Epithelial cell of alveolus of lung (primary cell): ENCODE results near the gene KRT71. TPM values are rescaled to one million over a fixed set of nuclear protein-coding genes. Genes with fewer than 3 reads are reported as not detected.

Experiments used
- total RNA-seq: library from RNA; depleted of rRNA; stranded (reverse); fragments of >200 nt; gene quantifications from 2 replicates; pipeline ENCODE4 v1.2.1, GENCODE V29; 2015

The KRT71 gene
- total RNA-seq = not detected in 2 replicates

DNA sequence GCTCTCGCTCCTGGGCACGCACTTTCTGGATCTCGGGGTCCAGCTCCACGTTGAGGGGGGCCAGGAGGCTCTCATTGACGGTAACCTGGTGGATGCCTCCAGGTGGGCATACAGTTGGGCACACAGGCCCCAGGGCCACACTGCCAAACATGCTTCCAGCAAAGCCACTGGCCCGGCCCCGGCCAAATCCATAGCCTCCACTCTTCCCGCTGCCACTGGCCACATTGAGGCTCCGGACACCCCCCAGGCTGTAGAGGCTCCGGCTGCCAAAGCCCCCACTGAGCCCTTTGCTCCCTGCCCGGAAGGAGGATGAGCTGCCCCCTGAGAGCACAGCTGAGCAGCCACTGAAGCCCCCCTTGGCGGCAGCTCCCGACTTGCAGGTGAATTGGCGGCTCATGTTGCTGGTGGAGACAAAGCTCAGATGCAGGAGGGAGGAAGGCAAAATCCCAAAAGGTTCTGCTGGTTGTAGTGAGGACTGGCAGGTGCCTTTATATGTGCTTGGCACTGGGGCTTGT is at the start of gene KRT71:
Gene KRT71, minus strand, starts transcription at position 465 of the 515 bp plus-strand sequence. Its CDS starts 68 bp downstream, at position 397.

DNA sequence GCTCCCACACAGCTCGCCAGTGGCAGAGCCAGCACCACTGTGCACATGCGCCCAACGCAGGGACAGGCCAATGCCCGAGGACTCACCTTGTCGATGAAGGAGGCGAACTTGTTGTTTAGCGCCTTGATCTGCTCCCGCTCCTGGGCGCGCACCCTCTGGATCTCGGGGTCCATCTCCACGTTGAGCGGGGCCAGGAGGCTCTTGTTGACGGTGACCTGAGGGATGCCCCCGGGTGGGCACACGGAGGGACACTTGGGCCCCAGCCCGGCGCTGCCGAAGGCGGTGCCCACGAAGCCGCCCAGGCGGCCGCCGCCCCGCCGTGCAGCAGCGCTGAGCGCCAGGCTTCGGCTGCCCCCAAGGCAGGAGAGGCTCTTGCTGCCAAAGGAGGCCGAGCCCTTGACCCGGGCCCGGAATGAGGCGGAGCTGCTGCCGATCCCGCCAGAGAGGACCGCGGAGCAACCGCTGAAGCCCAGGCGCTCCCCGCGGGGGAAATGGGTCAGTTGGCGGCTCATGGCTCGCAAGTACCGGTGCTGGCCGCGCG is 48.1 kb upstream of the KRT71 start, which contains the start of gene KRT72:
Gene KRT72, minus strand, starts transcription at position 523 of the 541 bp plus-strand sequence. Its CDS starts 11 bp downstream, at position 512.

DNA sequence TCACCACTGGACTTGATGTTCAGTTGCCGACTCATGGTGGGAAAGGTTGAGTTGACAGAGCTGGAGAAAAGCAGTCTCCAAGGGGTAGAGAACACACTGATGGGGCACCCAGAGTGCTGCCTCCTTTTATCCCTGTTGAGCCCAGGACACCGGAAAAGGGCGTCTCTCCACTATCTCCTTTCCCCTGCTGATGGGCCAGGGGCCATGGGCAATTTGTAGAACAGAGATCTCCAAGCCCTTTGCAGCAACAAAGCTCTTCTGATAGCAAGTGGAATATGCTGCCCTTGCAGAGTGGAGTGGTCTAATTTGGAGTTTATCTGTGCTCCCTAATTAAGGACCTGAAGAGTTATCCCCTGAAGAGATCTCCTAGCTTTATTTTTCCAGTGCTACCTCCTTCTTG is 20.8 kb upstream of the KRT71 start, which contains the start of gene KRT74:
Gene KRT74, minus strand, starts transcription at position 101 of the 400 bp plus-strand sequence. Its CDS starts 66 bp downstream, at position 35.

DNA sequence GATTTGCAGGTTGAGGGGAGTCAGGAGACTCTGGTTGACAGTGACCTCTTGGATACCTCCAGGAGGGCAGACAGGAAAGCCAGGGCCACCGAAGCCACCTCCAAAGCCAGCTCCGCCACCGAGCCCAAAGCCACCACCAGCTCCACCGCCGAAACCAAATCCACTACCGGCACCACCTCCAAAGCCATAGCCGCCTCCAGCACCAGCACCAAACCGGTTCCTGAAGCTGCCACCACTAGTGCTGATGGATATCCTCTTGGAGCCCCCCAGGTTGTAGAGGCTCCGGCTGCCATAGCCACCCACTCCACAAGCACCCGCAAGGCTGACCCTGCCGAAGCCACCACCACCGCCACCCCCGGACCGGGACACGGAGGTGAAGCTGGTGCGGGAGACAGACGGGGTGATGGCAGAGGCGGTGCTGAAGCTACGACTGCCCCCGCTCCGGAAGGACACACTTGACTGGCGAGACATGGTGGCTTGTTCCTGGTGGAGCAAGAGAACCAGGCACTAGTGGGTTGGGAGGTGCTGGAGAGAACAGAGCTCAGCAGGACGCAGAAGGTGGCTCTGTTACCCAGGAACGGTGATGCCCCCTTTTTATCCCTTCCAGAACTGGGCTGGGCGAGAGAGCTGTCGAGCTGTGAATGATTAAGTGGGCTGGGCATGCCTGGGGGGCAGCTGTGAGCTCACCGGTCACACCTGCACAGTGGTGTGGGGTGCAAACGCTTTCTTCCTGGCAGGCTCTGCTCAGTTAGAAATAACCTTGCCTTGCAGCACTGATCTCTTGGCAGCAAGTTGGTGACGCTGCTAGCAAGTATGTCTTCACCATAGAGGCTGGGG is 32.9 kb downstream of the KRT71 start, which contains the start of gene KRT5:
Gene KRT5, minus strand, starts transcription at position 569 of the 837 bp plus-strand sequence. Its CDS starts 98 bp downstream, at position 471.

Other genes with a start within 250 kb of the KRT71 start
- not detected in 2 replicates for gene KRT83, start 231.7 kb downstream of the KRT71 start, total RNA-seq
- not detected in 2 replicates for gene KRT85, start 185.7 kb downstream of the KRT71 start, total RNA-seq
- not detected in 2 replicates for gene KRT84, start 167.5 kb downstream of the KRT71 start, total RNA-seq
- gene KRT82, start 146.8 kb downstream of the KRT71 start, total RNA-seq = not detected in 2 replicates
- not detected in 2 replicates for gene KRT75, start 118.8 kb downstream of the KRT71 start, total RNA-seq
- 1.0 TPM in 1 of 2 replicates, not detected in the other for gene KRT6B, start 101.0 kb downstream of the KRT71 start, total RNA-seq
- not detected in 2 replicates for gene KRT6C, start 79.3 kb downstream of the KRT71 start, total RNA-seq
- gene KRT6A, start 59.9 kb downstream of the KRT71 start, total RNA-seq = 3.2 and 20.6 TPM in 2 replicates
- gene KRT5, start 32.8 kb downstream of the KRT71 start, total RNA-seq = 2.0 and 4.1 TPM in 2 replicates
- not detected in 2 replicates for gene KRT74, start 20.7 kb upstream of the KRT71 start, total RNA-seq
- not detected in 2 replicates for gene KRT72, start 48.3 kb upstream of the KRT71 start, total RNA-seq
- gene KRT73, start 65.4 kb upstream of the KRT71 start, total RNA-seq = not detected in 2 replicates
- gene KRT2, start 99.1 kb upstream of the KRT71 start, total RNA-seq = not detected in 2 replicates
- gene KRT1, start 127.3 kb upstream of the KRT71 start, total RNA-seq = not detected in 2 replicates
- gene KRT77, start 150.4 kb upstream of the KRT71 start, total RNA-seq = not detected in 2 replicates
- not detected in 2 replicates for gene KRT76, start 224.2 kb upstream of the KRT71 start, total RNA-seq
- gene KRT3, start 243.0 kb upstream of the KRT71 start, total RNA-seq = not detected in 2 replicates